H1 (cell line): Measurements from ENCODE around the gene CCDC141. TPM values are rescaled to one million over a fixed set of nuclear protein-coding genes. Genes with fewer than 3 reads are reported as not detected.

ENCODE experiments used
- ATF2 ChIP-seq: IDR thresholded peaks from 2 replicates; pipeline ENCODE4 v1.6.1; 2012; ENCODE audit warnings: low read length, inconsistent platforms
- BRCA1 ChIP-seq: IDR thresholded peaks from 2 replicates; pipeline ENCODE4 v1.6.1; 2012; ENCODE audit warnings: low read depth, low read length, improper control_type of control experiment
- CHD2 ChIP-seq: IDR thresholded peaks from 2 replicates; pipeline ENCODE4 v1.6.1; 2012; ENCODE audit warnings: low read length, improper control_type of control experiment
- EZH2 ChIP-seq: fragments of 200-600 bp; sonication (generic); IDR thresholded peaks from 2 replicates; pipeline ENCODE4 v1.7.1; 2012; ENCODE audit warnings: low read depth, mild to moderate bottlenecking, moderate library complexity, low read length, inconsistent platforms; ENCODE audit not compliant: severe bottlenecking
- GABPA ChIP-seq: IDR thresholded peaks from 2 replicates; pipeline ENCODE4 v1.6.1; 2011; ENCODE audit warnings: mild to moderate bottlenecking, low read length, moderate library complexity, borderline replicate concordance; ENCODE audit not compliant: insufficient read depth
- MAFK ChIP-seq: IDR thresholded peaks from 2 replicates; pipeline ENCODE4 v1.6.1; 2012; ENCODE audit warnings: low read depth, mild to moderate bottlenecking, improper control_type of control experiment, low read length
- SIRT6 ChIP-seq: IDR thresholded peaks from one replicate; pipeline ENCODE4 v1.7.1; 2012; ENCODE audit warnings: low read length, inconsistent platforms
- TAF1 ChIP-seq: IDR thresholded peaks from 2 replicates; pipeline ENCODE4 v1.6.1; 2011; ENCODE audit warnings: mild to moderate bottlenecking, low read depth, low read length
- TEAD4 ChIP-seq: IDR thresholded peaks from 2 replicates; pipeline ENCODE4 v1.6.1; 2012; ENCODE audit warnings: low read depth, low read length, inconsistent platforms, mixed read lengths
- polyA plus RNA-seq, 7 experiments: library from polyadenylated mRNA; depleted of rRNA in 3 of 7; stranded (reverse) in 5 of 7; unstranded in 2 of 7; fragments of >200 nt in 5 of 7; fragments of 200-250 nt in 2 of 7; gene quantifications; 1 replicate in 5 of 7; 2 replicates in 1 of 7; 4 replicates in 1 of 7; pipeline versions ENCODE4 v1.2.1 to v1.2.3, GENCODE V29; 2011 to 2013; ENCODE audit warnings: missing spikeins in 2 of 7, mixed read lengths in 2 of 7
- total RNA-seq: library from RNA; stranded (reverse); fragmentation: NEBNext Ultra II Directional; extraction: Animal tissue kit (Norgen Biotek cat#: 25700); gene quantifications from 2 replicates; pipeline ENCODE4 v1.2.1, GENCODE V29; 2021

The CCDC141 gene
- total and polyA plus RNA-seq, 2 of the 8 experiments (the other 6 are each of a cell fraction or from before 2014, with no cell fraction given): 0.56 to 21.6 TPM

GRCh38 chr2:178895171-178895570, 154.8 kb downstream of the CCDC141 start (continued):
- TF ChIP-seq GABPA (no peak), TAF1 (no peak), ATF2 (no peak), CHD2 (no peak), BRCA1 (no peak), TEAD4 (no peak), SIRT6 (no peak), MAFK (no peak), EZH2 (no peak)
- TF ChIP-seq, all 59 proteins: peak for 0
